HepG2 (cell line): ENCODE measurements around the gene SLC2A11.

Experiments used
- ARID2 ChIP-seq: sonication (generic); formaldehyde crosslinking; IDR thresholded peaks from 2 replicates; pipeline ENCODE4 v1.8.1; 2022; ENCODE audit warnings: mild to moderate bottlenecking, missing genetic modification reagents, borderline replicate concordance
- POLR2AphosphoS5 ChIP-seq: IDR thresholded peaks from 2 replicates; pipeline ENCODE4 v1.6.1; 2012; ENCODE audit warnings: low read depth, low read length
- SMAD3 ChIP-seq: sonication (generic); formaldehyde crosslinking; IDR thresholded peaks from 2 replicates; pipeline ENCODE4 v1.4.0; 2020; ENCODE audit warnings: missing genetic modification reagents
- ZBTB1 ChIP-seq: sonication (generic); formaldehyde crosslinking; IDR thresholded peaks from 2 replicates; pipeline ENCODE4 v1.4.0; 2020; ENCODE audit warnings: missing genetic modification reagents, borderline replicate concordance
- ZFP82 ChIP-seq: sonication (generic); formaldehyde crosslinking; IDR thresholded peaks from 2 replicates; pipeline ENCODE4 v1.5.1; 2020; ENCODE audit warnings: mild to moderate bottlenecking, missing genetic modification reagents, borderline replicate concordance
- ZNF383 ChIP-seq: sonication (generic); formaldehyde crosslinking; IDR thresholded peaks from 2 replicates; pipeline ENCODE4 v1.4.0; 2020; ENCODE audit warnings: missing genetic modification reagents, mild to moderate bottlenecking, borderline replicate concordance
- TF ChIP-seq, protein P1 (sequence below): sonication (generic); formaldehyde crosslinking; IDR thresholded peaks from 2 replicates; pipeline ENCODE4 v1.5.0; 2020; ENCODE audit warnings: mild to moderate bottlenecking, missing genetic modification reagents, moderate library complexity
- TF ChIP-seq, protein P2 (sequence below), 2 experiments: IDR thresholded peaks; 2 replicates each; pipeline ENCODE4 v1.6.1; 2011 to 2012; ENCODE audit warnings: low read length in 2 of 2, borderline replicate concordance in 1 of 2, low read depth in 1 of 2, mild to moderate bottlenecking in 1 of 2, moderate library complexity in 1 of 2
- TF ChIP-seq, protein P3 (sequence below): sonication (generic); formaldehyde crosslinking; IDR thresholded peaks from 2 replicates; pipeline ENCODE4 v1.9.0; 2021; ENCODE audit warnings: missing genetic modification reagents, borderline replicate concordance
- TF ChIP-seq, protein P4 (sequence below): sonication (generic); formaldehyde crosslinking; IDR thresholded peaks from 2 replicates; pipeline ENCODE4 v1.4.0; 2020; ENCODE audit warnings: missing genetic modification reagents, borderline replicate concordance
- TF ChIP-seq, protein P5 (sequence below): sonication (generic); formaldehyde crosslinking; conservative IDR thresholded peaks from 2 replicates; pipeline ENCODE4 v1.8.1; 2023; ENCODE audit warnings: missing genetic modification reagents
- TF ChIP-seq, protein P6 (sequence below): sonication (generic); formaldehyde crosslinking; IDR thresholded peaks from 2 replicates; pipeline ENCODE4 v1.5.0; 2020; ENCODE audit warnings: missing genetic modification reagents
- TF ChIP-seq, protein P7 (sequence below), 2 experiments: sonication (generic) in 1 of 2; formaldehyde crosslinking in 1 of 2; IDR thresholded peaks; 2 replicates each; pipeline versions ENCODE4 v1.4.0 to v1.6.1; 2018 to 2020; ENCODE audit warnings: missing genetic modification reagents in 2 of 2, borderline replicate concordance in 1 of 2, low read depth in 1 of 2, mild to moderate bottlenecking in 1 of 2, missing biosample characterization in 1 of 2

DNA sequence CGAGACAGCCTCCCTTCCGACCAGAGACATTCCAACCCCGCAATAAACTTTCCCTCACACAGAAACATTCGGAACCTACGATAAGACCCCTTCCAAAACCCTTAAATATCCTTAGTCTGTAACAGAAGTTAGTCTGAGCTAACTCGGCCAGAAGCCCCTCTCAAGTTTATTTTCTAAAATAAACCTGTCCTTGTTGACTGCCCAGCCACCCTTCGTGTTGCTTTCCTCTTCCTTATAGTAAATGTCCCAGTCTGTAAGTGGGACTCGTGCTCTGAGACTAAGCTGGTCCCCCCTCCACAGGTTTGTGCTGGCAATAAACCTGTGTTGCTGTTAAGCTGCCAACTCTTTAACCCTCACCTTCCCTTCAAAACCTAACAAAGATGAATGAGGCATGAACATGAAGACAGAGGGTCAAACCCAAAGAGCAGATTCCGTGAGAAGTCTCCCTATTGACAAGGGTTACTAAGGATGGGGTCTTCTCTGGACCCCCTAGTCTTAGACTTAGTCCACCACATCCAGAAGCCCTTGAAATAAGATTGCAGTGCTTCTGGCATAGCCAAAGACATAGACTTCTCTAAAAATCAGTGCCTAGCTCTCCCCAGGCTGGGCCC lies 54.7 kb downstream of the SLC2A11 start:
- TF ChIP-seq, protein P1, sequence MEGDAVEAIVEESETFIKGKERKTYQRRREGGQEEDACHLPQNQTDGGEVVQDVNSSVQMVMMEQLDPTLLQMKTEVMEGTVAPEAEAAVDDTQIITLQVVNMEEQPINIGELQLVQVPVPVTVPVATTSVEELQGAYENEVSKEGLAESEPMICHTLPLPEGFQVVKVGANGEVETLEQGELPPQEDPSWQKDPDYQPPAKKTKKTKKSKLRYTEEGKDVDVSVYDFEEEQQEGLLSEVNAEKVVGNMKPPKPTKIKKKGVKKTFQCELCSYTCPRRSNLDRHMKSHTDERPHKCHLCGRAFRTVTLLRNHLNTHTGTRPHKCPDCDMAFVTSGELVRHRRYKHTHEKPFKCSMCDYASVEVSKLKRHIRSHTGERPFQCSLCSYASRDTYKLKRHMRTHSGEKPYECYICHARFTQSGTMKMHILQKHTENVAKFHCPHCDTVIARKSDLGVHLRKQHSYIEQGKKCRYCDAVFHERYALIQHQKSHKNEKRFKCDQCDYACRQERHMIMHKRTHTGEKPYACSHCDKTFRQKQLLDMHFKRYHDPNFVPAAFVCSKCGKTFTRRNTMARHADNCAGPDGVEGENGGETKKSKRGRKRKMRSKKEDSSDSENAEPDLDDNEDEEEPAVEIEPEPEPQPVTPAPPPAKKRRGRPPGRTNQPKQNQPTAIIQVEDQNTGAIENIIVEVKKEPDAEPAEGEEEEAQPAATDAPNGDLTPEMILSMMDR (CRISPR knock-in tag), result no peak
- TF ChIP-seq ZNF383 (no peak), ZBTB1 (CRISPR knock-in tag) (no peak), SMAD3 (CRISPR knock-in tag) (no peak), ARID2 (no peak), POLR2AphosphoS5 (no peak), ZFP82 (CRISPR knock-in tag) (no peak)
- TF ChIP-seq, protein P2, sequence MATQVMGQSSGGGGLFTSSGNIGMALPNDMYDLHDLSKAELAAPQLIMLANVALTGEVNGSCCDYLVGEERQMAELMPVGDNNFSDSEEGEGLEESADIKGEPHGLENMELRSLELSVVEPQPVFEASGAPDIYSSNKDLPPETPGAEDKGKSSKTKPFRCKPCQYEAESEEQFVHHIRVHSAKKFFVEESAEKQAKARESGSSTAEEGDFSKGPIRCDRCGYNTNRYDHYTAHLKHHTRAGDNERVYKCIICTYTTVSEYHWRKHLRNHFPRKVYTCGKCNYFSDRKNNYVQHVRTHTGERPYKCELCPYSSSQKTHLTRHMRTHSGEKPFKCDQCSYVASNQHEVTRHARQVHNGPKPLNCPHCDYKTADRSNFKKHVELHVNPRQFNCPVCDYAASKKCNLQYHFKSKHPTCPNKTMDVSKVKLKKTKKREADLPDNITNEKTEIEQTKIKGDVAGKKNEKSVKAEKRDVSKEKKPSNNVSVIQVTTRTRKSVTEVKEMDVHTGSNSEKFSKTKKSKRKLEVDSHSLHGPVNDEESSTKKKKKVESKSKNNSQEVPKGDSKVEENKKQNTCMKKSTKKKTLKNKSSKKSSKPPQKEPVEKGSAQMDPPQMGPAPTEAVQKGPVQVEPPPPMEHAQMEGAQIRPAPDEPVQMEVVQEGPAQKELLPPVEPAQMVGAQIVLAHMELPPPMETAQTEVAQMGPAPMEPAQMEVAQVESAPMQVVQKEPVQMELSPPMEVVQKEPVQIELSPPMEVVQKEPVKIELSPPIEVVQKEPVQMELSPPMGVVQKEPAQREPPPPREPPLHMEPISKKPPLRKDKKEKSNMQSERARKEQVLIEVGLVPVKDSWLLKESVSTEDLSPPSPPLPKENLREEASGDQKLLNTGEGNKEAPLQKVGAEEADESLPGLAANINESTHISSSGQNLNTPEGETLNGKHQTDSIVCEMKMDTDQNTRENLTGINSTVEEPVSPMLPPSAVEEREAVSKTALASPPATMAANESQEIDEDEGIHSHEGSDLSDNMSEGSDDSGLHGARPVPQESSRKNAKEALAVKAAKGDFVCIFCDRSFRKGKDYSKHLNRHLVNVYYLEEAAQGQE (IDR thresholded peaks at IDR 0.05; ENCODE audit: borderline replicate concordance in 1 of 2, low read depth in 1 of 2, low read length in 2 of 2), result no peak
- TF ChIP-seq, protein P3, sequence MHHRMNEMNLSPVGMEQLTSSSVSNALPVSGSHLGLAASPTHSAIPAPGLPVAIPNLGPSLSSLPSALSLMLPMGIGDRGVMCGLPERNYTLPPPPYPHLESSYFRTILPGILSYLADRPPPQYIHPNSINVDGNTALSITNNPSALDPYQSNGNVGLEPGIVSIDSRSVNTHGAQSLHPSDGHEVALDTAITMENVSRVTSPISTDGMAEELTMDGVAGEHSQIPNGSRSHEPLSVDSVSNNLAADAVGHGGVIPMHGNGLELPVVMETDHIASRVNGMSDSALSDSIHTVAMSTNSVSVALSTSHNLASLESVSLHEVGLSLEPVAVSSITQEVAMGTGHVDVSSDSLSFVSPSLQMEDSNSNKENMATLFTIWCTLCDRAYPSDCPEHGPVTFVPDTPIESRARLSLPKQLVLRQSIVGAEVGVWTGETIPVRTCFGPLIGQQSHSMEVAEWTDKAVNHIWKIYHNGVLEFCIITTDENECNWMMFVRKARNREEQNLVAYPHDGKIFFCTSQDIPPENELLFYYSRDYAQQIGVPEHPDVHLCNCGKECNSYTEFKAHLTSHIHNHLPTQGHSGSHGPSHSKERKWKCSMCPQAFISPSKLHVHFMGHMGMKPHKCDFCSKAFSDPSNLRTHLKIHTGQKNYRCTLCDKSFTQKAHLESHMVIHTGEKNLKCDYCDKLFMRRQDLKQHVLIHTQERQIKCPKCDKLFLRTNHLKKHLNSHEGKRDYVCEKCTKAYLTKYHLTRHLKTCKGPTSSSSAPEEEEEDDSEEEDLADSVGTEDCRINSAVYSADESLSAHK (CRISPR knock-in tag), result no peak
- TF ChIP-seq, protein P4, sequence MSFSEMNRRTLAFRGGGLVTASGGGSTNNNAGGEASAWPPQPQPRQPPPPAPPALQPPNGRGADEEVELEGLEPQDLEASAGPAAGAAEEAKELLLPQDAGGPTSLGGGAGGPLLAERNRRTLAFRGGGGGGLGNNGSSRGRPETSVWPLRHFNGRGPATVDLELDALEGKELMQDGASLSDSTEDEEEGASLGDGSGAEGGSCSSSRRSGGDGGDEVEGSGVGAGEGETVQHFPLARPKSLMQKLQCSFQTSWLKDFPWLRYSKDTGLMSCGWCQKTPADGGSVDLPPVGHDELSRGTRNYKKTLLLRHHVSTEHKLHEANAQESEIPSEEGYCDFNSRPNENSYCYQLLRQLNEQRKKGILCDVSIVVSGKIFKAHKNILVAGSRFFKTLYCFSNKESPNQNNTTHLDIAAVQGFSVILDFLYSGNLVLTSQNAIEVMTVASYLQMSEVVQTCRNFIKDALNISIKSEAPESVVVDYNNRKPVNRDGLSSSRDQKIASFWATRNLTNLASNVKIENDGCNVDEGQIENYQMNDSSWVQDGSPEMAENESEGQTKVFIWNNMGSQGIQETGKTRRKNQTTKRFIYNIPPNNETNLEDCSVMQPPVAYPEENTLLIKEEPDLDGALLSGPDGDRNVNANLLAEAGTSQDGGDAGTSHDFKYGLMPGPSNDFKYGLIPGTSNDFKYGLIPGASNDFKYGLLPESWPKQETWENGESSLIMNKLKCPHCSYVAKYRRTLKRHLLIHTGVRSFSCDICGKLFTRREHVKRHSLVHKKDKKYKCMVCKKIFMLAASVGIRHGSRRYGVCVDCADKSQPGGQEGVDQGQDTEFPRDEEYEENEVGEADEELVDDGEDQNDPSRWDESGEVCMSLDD, result no peak
- TF ChIP-seq, protein P5, sequence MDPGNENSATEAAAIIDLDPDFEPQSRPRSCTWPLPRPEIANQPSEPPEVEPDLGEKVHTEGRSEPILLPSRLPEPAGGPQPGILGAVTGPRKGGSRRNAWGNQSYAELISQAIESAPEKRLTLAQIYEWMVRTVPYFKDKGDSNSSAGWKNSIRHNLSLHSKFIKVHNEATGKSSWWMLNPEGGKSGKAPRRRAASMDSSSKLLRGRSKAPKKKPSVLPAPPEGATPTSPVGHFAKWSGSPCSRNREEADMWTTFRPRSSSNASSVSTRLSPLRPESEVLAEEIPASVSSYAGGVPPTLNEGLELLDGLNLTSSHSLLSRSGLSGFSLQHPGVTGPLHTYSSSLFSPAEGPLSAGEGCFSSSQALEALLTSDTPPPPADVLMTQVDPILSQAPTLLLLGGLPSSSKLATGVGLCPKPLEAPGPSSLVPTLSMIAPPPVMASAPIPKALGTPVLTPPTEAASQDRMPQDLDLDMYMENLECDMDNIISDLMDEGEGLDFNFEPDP (CRISPR knock-in tag), result no peak
- TF ChIP-seq, protein P6, sequence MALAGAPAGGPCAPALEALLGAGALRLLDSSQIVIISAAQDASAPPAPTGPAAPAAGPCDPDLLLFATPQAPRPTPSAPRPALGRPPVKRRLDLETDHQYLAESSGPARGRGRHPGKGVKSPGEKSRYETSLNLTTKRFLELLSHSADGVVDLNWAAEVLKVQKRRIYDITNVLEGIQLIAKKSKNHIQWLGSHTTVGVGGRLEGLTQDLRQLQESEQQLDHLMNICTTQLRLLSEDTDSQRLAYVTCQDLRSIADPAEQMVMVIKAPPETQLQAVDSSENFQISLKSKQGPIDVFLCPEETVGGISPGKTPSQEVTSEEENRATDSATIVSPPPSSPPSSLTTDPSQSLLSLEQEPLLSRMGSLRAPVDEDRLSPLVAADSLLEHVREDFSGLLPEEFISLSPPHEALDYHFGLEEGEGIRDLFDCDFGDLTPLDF, result no peak
- TF ChIP-seq, protein P7, sequence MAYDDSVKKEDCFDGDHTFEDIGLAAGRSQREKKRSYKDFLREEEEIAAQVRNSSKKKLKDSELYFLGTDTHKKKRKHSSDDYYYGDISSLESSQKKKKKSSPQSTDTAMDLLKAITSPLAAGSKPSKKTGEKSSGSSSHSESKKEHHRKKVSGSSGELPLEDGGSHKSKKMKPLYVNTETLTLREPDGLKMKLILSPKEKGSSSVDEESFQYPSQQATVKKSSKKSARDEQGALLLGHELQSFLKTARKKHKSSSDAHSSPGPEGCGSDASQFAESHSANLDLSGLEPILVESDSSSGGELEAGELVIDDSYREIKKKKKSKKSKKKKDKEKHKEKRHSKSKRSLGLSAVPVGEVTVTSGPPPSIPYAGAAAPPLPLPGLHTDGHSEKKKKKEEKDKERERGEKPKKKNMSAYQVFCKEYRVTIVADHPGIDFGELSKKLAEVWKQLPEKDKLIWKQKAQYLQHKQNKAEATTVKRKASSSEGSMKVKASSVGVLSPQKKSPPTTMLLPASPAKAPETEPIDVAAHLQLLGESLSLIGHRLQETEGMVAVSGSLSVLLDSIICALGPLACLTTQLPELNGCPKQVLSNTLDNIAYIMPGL (CRISPR knock-in tag; IDR thresholded peaks at IDR 0.05; ENCODE audit: borderline replicate concordance in 1 of 2, low read depth in 1 of 2), result no peak
